ENCODE measurements around the gene FLT4.

DNA sequence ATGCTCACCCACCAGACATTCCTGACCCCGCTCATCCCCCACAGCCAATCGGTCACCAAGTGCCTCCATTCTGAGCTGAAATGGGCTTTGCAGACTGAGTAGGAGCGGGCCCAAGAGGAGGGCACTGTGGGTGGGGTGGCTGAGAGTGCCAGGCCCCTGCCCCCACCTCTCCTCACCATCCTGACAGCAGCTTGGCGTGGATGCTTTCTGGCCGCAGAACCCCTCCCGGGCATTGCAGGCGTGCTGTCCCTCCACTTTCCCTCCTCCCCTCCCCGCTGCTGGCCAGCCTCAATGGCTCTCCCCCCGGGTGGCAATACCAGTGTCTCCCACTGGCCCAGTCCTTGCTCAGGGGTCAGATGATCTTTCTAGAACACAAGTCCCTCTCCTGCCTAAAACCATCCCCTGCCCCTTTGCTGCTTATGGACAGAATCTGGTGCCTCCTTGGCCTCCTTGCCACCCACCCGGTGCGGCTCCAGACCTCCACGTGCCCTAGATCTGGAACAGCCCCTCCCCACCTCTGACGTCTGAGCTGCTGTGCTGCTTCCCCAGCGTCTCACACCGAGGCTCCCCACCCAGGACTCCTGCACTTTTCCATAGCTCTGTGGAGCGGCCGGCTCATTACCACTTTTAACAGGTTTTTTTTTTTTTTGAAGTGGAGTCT, 6.1 kb downstream of the FLT4 start:
- no peak for TF ChIP-seq GABPA (IDR thresholded peaks at IDR 0.05 in 1 of 2, conservative IDR thresholded peaks at IDR 0.05 in 1 of 2)
- TF ChIP-seq, protein P1, sequence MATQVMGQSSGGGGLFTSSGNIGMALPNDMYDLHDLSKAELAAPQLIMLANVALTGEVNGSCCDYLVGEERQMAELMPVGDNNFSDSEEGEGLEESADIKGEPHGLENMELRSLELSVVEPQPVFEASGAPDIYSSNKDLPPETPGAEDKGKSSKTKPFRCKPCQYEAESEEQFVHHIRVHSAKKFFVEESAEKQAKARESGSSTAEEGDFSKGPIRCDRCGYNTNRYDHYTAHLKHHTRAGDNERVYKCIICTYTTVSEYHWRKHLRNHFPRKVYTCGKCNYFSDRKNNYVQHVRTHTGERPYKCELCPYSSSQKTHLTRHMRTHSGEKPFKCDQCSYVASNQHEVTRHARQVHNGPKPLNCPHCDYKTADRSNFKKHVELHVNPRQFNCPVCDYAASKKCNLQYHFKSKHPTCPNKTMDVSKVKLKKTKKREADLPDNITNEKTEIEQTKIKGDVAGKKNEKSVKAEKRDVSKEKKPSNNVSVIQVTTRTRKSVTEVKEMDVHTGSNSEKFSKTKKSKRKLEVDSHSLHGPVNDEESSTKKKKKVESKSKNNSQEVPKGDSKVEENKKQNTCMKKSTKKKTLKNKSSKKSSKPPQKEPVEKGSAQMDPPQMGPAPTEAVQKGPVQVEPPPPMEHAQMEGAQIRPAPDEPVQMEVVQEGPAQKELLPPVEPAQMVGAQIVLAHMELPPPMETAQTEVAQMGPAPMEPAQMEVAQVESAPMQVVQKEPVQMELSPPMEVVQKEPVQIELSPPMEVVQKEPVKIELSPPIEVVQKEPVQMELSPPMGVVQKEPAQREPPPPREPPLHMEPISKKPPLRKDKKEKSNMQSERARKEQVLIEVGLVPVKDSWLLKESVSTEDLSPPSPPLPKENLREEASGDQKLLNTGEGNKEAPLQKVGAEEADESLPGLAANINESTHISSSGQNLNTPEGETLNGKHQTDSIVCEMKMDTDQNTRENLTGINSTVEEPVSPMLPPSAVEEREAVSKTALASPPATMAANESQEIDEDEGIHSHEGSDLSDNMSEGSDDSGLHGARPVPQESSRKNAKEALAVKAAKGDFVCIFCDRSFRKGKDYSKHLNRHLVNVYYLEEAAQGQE (IDR thresholded peaks at IDR 0.05) = no peak
- no peak for TF ChIP-seq CTCF (IDR thresholded peaks at IDR 0.05; ENCODE audit: low read depth, low read length, missing input control)
- TF ChIP-seq, protein P2, sequence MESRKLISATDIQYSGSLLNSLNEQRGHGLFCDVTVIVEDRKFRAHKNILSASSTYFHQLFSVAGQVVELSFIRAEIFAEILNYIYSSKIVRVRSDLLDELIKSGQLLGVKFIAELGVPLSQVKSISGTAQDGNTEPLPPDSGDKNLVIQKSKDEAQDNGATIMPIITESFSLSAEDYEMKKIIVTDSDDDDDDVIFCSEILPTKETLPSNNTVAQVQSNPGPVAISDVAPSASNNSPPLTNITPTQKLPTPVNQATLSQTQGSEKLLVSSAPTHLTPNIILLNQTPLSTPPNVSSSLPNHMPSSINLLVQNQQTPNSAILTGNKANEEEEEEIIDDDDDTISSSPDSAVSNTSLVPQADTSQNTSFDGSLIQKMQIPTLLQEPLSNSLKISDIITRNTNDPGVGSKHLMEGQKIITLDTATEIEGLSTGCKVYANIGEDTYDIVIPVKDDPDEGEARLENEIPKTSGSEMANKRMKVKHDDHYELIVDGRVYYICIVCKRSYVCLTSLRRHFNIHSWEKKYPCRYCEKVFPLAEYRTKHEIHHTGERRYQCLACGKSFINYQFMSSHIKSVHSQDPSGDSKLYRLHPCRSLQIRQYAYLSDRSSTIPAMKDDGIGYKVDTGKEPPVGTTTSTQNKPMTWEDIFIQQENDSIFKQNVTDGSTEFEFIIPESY (IDR thresholded peaks at IDR 0.05) = no peak
- TF ChIP-seq RAD21 (IDR thresholded peaks at IDR 0.05) = no peak
- no peak for TF ChIP-seq TAF1 (conservative IDR thresholded peaks at IDR 0.05)
- no peak for TF ChIP-seq SP1 (IDR thresholded peaks at IDR 0.05)
- TF ChIP-seq JUND (IDR thresholded peaks at IDR 0.05) = no peak
- TF ChIP-seq, protein P3, sequence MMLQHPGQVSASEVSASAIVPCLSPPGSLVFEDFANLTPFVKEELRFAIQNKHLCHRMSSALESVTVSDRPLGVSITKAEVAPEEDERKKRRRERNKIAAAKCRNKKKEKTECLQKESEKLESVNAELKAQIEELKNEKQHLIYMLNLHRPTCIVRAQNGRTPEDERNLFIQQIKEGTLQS (IDR thresholded peaks at IDR 0.05) = no peak
- TF ChIP-seq YY1 (IDR thresholded peaks at IDR 0.05) = no peak
- TF ChIP-seq EGR1 (IDR thresholded peaks at IDR 0.05; ENCODE audit: low read depth in 2 of 2) = no peak

Data from liver (tissue), 3 donors.